KMS-11 (cell line): ENCODE results near the gene DIP2C.

Experiments
- H2AFZ ChIP-seq: fragments of 200-600 bp; sonication (generic); 2 replicates; pipeline ENCODE4 v1.6.1; 2016; ENCODE audit warnings: antibody characterized with exemption, mixed run types, low read depth
- H3K27ac ChIP-seq: fragments of 200-600 bp; sonication (generic); 2 replicates; pipeline ENCODE4 v1.6.1; 2016; ENCODE audit warnings: mild to moderate bottlenecking, mixed run types
- H3K27me3 ChIP-seq: fragments of 200-600 bp; sonication (generic); 2 replicates; pipeline ENCODE4 v1.6.1; 2017; ENCODE audit warnings: mild to moderate bottlenecking, low read depth, mixed run types, moderate library complexity; ENCODE audit not compliant: insufficient read depth
- H3K36me3 ChIP-seq: fragments of 200-600 bp; sonication (generic); 2 replicates; pipeline ENCODE4 v1.6.1; 2017; ENCODE audit warnings: mild to moderate bottlenecking, mixed run types; ENCODE audit not compliant: insufficient read depth
- H3K4me1 ChIP-seq: fragments of 200-600 bp; sonication (generic); 2 replicates; pipeline ENCODE4 v1.6.1; 2016; ENCODE audit warnings: mild to moderate bottlenecking, low read depth, mixed run types; ENCODE audit not compliant: poor library complexity, severe bottlenecking
- H3K4me2 ChIP-seq: fragments of 200-600 bp; sonication (generic); 2 replicates; pipeline ENCODE4 v1.7.0; 2016; ENCODE audit warnings: mild to moderate bottlenecking, mixed run types
- H3K4me3 ChIP-seq: fragments of 200-600 bp; sonication (generic); IDR thresholded peaks from 2 replicates; pipeline ENCODE4 v1.6.1; 2017; ENCODE audit warnings: low read depth, low read length, mixed read lengths; ENCODE audit not compliant: insufficient read depth
- H3K79me2 ChIP-seq: fragments of 200-600 bp; sonication (generic); 2 replicates; pipeline ENCODE4 v1.6.1; 2016; ENCODE audit warnings: low read depth, mixed run types; ENCODE audit not compliant: insufficient read depth
- H3K9ac ChIP-seq: fragments of 200-600 bp; sonication (generic); 2 replicates; pipeline ENCODE4 v1.6.1; 2016; ENCODE audit warnings: mild to moderate bottlenecking, mixed run types
- H4K20me1 ChIP-seq: fragments of 200-600 bp; sonication (generic); 2 replicates; pipeline ENCODE4 v1.6.1; 2016; ENCODE audit warnings: mild to moderate bottlenecking, mixed run types; ENCODE audit not compliant: insufficient read depth
- TF ChIP-seq, protein P1 (sequence below): fragments of 200-600 bp; sonication (generic); conservative IDR thresholded peaks from 2 replicates; pipeline ENCODE4 v1.6.1; 2017; ENCODE audit warnings: low read depth, mild to moderate bottlenecking, antibody characterized with exemption, low read length, moderate library complexity, mixed read lengths

DIP2C gene

DNA sequence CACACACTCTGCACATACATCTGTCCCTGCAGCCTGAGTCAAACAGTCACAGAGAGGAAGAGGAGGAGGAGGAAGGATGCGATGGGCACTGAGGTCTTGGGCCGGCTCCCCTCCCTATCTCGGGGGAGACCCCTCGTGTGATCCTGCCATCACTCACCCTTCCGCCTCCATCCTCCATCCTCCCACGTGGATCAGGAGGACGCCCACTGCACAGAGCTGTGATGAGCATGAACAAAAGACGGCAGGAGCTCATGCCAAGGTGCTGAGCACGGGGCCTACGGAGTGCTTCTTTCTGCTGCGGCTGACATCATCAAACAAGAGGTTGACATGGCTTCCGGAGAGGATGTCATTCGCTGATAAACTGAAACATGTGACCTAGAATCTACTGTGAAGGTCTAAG lies 68.0 kb downstream of the DIP2C start:
- TF ChIP-seq, protein P1, sequence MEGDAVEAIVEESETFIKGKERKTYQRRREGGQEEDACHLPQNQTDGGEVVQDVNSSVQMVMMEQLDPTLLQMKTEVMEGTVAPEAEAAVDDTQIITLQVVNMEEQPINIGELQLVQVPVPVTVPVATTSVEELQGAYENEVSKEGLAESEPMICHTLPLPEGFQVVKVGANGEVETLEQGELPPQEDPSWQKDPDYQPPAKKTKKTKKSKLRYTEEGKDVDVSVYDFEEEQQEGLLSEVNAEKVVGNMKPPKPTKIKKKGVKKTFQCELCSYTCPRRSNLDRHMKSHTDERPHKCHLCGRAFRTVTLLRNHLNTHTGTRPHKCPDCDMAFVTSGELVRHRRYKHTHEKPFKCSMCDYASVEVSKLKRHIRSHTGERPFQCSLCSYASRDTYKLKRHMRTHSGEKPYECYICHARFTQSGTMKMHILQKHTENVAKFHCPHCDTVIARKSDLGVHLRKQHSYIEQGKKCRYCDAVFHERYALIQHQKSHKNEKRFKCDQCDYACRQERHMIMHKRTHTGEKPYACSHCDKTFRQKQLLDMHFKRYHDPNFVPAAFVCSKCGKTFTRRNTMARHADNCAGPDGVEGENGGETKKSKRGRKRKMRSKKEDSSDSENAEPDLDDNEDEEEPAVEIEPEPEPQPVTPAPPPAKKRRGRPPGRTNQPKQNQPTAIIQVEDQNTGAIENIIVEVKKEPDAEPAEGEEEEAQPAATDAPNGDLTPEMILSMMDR, result no peak
- Histone ChIP-seq H3K4me1 (peaks cover 13% of the 10 kb centered on the region), H2AFZ (no peak overlapping the region), H3K4me3 (no peak overlapping the region), H3K4me2 (no peak overlapping the region), H3K27me3 (no peaks in the 10 kb centered on the region), H3K36me3 (no peaks in the 10 kb centered on the region), H3K79me2 (peaks cover 59% of the 10 kb centered on the region), H3K9ac (no peak overlapping the region), H4K20me1 (no peaks in the 10 kb centered on the region), H3K27ac (no peak overlapping the region)

DNA sequence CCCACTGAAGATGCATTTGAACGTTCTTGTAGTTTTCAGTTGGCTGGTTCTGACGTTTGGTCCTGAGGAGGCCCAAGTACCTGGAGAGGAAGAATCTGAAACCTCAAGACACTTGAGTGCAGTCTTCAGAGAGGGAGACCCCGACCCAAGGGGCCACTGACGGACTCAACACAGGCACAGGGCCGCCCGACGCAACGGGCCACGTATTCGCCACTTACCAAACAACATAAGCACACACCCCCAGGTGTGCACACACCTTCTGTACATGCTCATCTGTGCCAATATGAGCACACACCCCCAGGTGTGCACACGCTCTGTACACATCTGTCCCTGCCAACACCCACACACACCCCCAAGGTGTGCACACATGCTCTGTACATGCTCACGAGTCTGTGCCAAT lies 68.5 kb downstream of the DIP2C start:
- no peaks in the 10 kb centered on the region for H3K36me3 ChIP-seq
- no peak overlapping the region for H2AFZ ChIP-seq
- peaks cover 61% of the 10 kb centered on the region for H3K79me2 ChIP-seq
- no peaks in the 10 kb centered on the region for H3K27me3 ChIP-seq
- H3K4me3 ChIP-seq, result no peak overlapping the region
- TF ChIP-seq, protein P1, result no peak
- no peak overlapping the region for H3K27ac ChIP-seq
- H3K4me2 ChIP-seq, result no peak overlapping the region
- H3K4me1 ChIP-seq, result peaks cover 12% of the 10 kb centered on the region
- no peaks in the 10 kb centered on the region for H4K20me1 ChIP-seq
- no peak overlapping the region for H3K9ac ChIP-seq

DNA sequence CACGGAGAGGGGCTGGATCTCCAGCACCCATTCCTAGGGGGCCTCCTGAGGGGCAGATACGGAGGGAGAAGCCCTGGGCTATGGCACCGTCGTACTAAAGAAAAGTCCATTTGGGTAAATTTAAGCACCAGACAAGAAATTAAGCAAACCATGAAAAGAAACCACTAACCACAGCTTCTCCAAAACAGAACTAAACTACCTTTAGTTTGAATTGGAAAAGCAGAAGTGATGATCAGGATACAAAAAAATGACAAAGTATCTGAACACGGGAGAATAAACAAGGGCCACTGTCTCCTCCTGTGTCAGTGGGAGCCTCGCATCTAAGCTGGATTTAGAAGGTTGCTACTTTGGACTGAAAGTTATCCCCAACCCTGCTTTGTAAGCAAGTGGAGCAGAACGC lies 69.1 kb downstream of the DIP2C start:
- Histone ChIP-seq H3K4me1 (peaks cover 7% of the 10 kb centered on the region), H3K27ac (no peak overlapping the region), H3K36me3 (no peaks in the 10 kb centered on the region), H2AFZ (no peak overlapping the region), H3K9ac (no peak overlapping the region), H3K4me3 (no peak overlapping the region), H3K79me2 (peaks cover 59% of the 10 kb centered on the region), H4K20me1 (no peaks in the 10 kb centered on the region), H3K27me3 (no peaks in the 10 kb centered on the region), H3K4me2 (no peak overlapping the region)
- TF ChIP-seq, protein P1, result no peak

DNA sequence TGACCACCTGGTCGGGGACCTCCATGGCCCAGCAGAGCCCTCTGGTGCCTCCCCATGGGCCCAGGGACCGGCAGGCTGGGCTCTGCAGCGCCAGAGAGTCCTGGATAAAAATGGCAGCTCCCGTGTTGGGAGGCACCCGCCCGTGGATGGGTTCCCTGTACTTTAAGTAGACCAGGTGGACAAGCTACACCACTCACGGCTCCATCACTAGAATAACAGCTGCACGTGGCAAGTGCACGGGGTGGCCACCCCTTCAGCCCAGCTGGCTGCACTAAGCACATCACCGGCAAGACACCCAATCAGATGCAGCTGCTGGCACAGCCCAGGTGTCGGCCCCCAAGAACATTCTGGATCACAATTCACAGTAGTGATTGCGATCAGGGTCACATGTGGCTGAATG lies 69.8 kb downstream of the DIP2C start:
- H3K4me2 ChIP-seq, result no peak overlapping the region
- H3K4me3 ChIP-seq, result no peak overlapping the region
- no peak overlapping the region for H3K27ac ChIP-seq
- no peaks in the 10 kb centered on the region for H3K27me3 ChIP-seq
- peaks cover 7% of the 10 kb centered on the region for H3K4me1 ChIP-seq
- no peaks in the 10 kb centered on the region for H4K20me1 ChIP-seq
- H3K36me3 ChIP-seq, result no peaks in the 10 kb centered on the region
- H3K9ac ChIP-seq, result no peak overlapping the region
- TF ChIP-seq, protein P1, result no peak
- H3K79me2 ChIP-seq, result peaks cover 53% of the 10 kb centered on the region
- no peak overlapping the region for H2AFZ ChIP-seq
